Karpas-422 (cell line): ENCODE results near the gene MDN1. TPM values are rescaled to one million over a fixed set of nuclear protein-coding genes. Genes with fewer than 3 reads are reported as not detected.

Source experiments
- DNase-seq: peaks from one replicate; pipeline ENCODE4 v3.0.0-alpha.2; 2015
- H2AFZ ChIP-seq: fragments of 200-600 bp; sonication (generic); 2 replicates; pipeline ENCODE4 v1.6.1; 2014; ENCODE audit warnings: antibody characterized with exemption, low read length, mixed read lengths
- H3K27ac ChIP-seq: fragments of 200-600 bp; sonication (generic); 2 replicates; pipeline ENCODE4 v1.5.1; 2014; ENCODE audit warnings: mild to moderate bottlenecking, low read length, moderate library complexity
- H3K27me3 ChIP-seq: fragments of 200-600 bp; sonication (generic); 2 replicates; pipeline ENCODE4 v1.6.1; 2014; ENCODE audit warnings: low read length, mixed read lengths
- H3K36me3 ChIP-seq: fragments of 200-600 bp; sonication (generic); 2 replicates; pipeline ENCODE4 v1.6.1; 2014; ENCODE audit warnings: low read length, mixed read lengths; ENCODE audit not compliant: insufficient read depth
- H3K4me1 ChIP-seq: fragments of 200-600 bp; sonication (generic); 2 replicates; pipeline ENCODE4 v1.6.1; 2014; ENCODE audit warnings: mild to moderate bottlenecking, low read length, mixed read lengths
- H3K4me2 ChIP-seq: fragments of 200-600 bp; sonication (generic); 2 replicates; pipeline ENCODE4 v1.6.1; 2014; ENCODE audit warnings: low read length, low read depth, mild to moderate bottlenecking; ENCODE audit not compliant: poor library complexity, severe bottlenecking
- H3K4me3 ChIP-seq: fragments of 200-600 bp; sonication (generic); 2 replicates; pipeline ENCODE4 v1.5.1; 2014; ENCODE audit warnings: mild to moderate bottlenecking, antibody characterized with exemption, low read length, mixed read lengths
- H3K79me2 ChIP-seq: fragments of 200-600 bp; sonication (generic); 2 replicates; pipeline ENCODE4 v1.6.1; 2014; ENCODE audit warnings: mild to moderate bottlenecking, low read length, mixed read lengths
- H3K9ac ChIP-seq: fragments of 200-600 bp; sonication (generic); 2 replicates; pipeline ENCODE4 v1.6.0; 2014; ENCODE audit warnings: low read length
- H3K9me2 ChIP-seq: fragments of 200-600 bp; sonication (generic), shearing (Covaris generic); replicated peaks from 2 replicates; pipeline ENCODE4 v1.6.0; 2014; ENCODE audit warnings: mild to moderate bottlenecking, low read length, moderate library complexity; ENCODE audit not compliant: insufficient read depth
- H3K9me3 ChIP-seq: fragments of 300-700, 200-600 bp; sonication (generic); 2 replicates; pipeline ENCODE4 v1.6.1; 2014; ENCODE audit warnings: low read length, mixed read lengths
- H4K20me1 ChIP-seq: fragments of 200-600 bp; sonication (generic); 2 replicates; pipeline ENCODE4 v1.6.1; 2014; ENCODE audit warnings: mild to moderate bottlenecking, antibody characterized with exemption, low read length, low read depth; ENCODE audit not compliant: insufficient read depth
- total RNA-seq: library from RNA; depleted of rRNA; stranded (reverse); fragments of >200 nt; shearing (Covaris generic); gene quantifications from 2 replicates; pipeline ENCODE4 v1.2.3, GENCODE V29; 2014; ENCODE audit warnings: low replicate concordance

The MDN1 gene
- total RNA-seq, 1 experiment from 2014 or later, result 42.0 TPM

DNA sequence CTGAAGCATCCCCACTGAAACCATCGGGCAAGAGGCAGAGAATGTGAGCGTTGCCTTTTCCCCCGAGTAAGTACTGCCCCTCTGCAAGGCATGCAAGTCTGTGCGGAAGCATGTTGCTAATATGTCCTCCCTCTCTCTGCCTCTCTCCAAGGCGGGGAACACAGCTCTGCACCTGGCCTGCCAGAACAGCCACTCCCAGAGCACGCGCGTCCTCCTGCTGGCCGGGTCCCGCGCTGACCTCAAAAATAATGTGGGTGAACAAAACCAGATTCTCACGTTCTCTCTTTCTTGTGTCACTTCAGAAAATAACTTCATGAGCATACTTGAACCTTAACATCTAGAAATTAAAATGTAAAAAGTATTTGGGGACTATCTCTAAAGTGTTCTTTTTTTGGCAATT lies 207.5 kb downstream of the MDN1 start:
- H4K20me1 ChIP-seq, result no peaks in the 10 kb centered on the region
- no peak for DNase-seq
- H3K4me3 ChIP-seq, result no peak overlapping the region
- no peaks in the 10 kb centered on the region for H3K36me3 ChIP-seq
- H3K27ac ChIP-seq, result no peak overlapping the region
- no peak overlapping the region for H2AFZ ChIP-seq
- no peaks in the 10 kb centered on the region for H3K4me1 ChIP-seq
- no peak overlapping the region for H3K4me2 ChIP-seq
- no peaks in the 10 kb centered on the region for H3K9me2 ChIP-seq
- no peaks in the 10 kb centered on the region for H3K27me3 ChIP-seq
- H3K79me2 ChIP-seq, result no peaks in the 10 kb centered on the region
- H3K9me3 ChIP-seq, result no peaks in the 10 kb centered on the region
- H3K9ac ChIP-seq, result no peak overlapping the region

DNA sequence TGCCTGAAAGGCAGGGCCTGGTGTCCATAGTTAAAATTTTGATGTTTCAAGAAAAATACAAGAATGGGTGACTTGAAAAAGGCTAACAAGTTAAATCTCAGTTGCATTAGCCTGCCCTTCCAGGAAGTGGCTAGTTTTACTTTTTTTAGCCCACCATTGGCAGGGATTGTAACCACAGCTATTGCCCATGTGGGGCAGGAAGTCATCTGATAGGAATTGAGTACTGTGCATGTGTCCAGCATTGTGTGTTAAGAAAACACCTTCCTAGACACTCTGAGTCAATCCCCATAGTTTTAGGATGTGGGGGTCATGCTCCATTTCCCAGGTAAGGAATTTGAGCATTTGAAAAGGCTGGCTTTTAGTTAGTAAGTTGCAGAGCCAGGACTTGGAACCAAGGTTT lies 207.9 kb downstream of the MDN1 start:
- Histone ChIP-seq H3K9me2 (no peaks in the 10 kb centered on the region), H2AFZ (no peak overlapping the region)
- no peak for DNase-seq

GRCh38 chr6:89610149-89610642 lies 209.4 kb downstream of the MDN1 start:
- no peaks in the 10 kb centered on the region for H3K27me3 ChIP-seq
- no peaks in the 10 kb centered on the region for H3K36me3 ChIP-seq
- H3K9me3 ChIP-seq, result no peaks in the 10 kb centered on the region
- DNase-seq, result peak; percentile 87
- no peak overlapping the region for H3K4me2 ChIP-seq
- H3K9me2 ChIP-seq, result no peaks in the 10 kb centered on the region
- H3K79me2 ChIP-seq, result no peaks in the 10 kb centered on the region
- H3K9ac ChIP-seq, result no peak overlapping the region
- H2AFZ ChIP-seq, result no peak overlapping the region
- no peak overlapping the region for H3K27ac ChIP-seq
- no peak overlapping the region for H3K4me3 ChIP-seq
- no peaks in the 10 kb centered on the region for H3K4me1 ChIP-seq
- no peaks in the 10 kb centered on the region for H4K20me1 ChIP-seq

More for the DNA sequence above, 207.9 kb downstream of the MDN1 start:
- Histone ChIP-seq H3K9ac (no peak overlapping the region), H4K20me1 (no peaks in the 10 kb centered on the region), H3K79me2 (no peaks in the 10 kb centered on the region), H3K27me3 (no peaks in the 10 kb centered on the region), H3K4me1 (no peaks in the 10 kb centered on the region), H3K4me2 (no peak overlapping the region), H3K4me3 (no peak overlapping the region), H3K9me3 (no peaks in the 10 kb centered on the region), H3K27ac (no peak overlapping the region), H3K36me3 (no peaks in the 10 kb centered on the region)

- Histone ChIP-seq H2AFZ (no peak overlapping the region), H3K27me3 (no peaks in the 10 kb centered on the region), H3K36me3 (no peaks in the 10 kb centered on the region), H3K9me3 (no peaks in the 10 kb centered on the region), H3K79me2 (no peaks in the 10 kb centered on the region), H4K20me1 (no peaks in the 10 kb centered on the region), H3K27ac (no peak overlapping the region), H3K4me3 (no peak overlapping the region), H3K9ac (no peak overlapping the region), H3K4me1 (no peaks in the 10 kb centered on the region), H3K9me2 (no peaks in the 10 kb centered on the region), H3K4me2 (no peak overlapping the region)
- no peak for DNase-seq
These were observed 213.7 kb downstream of the MDN1 start for GRCh38 chr6:89605861-89606260.

DNA sequence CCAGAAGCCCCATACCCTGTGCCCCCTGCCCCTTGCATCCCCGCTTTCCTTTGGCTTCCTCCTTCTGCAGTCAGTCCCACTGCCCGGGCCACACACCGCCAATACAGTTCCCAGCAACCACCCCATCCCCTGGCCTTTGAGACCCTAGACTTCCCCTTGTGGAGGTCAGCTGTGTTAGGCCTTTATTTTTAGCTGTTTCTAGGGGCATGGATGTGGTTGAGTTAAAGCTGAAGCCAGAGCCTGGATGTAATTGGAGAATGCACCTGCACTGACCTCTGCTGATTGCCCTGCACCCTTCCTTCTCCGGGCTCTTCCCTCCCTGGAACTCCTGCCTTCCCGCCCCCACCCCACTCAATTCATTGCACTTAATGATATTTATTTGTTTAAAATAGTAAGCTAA lies 214.9 kb downstream of the MDN1 start:
- no peak overlapping the region for H3K9ac ChIP-seq
- no peaks in the 10 kb centered on the region for H3K9me3 ChIP-seq
- H2AFZ ChIP-seq, result no peak overlapping the region

DNA sequence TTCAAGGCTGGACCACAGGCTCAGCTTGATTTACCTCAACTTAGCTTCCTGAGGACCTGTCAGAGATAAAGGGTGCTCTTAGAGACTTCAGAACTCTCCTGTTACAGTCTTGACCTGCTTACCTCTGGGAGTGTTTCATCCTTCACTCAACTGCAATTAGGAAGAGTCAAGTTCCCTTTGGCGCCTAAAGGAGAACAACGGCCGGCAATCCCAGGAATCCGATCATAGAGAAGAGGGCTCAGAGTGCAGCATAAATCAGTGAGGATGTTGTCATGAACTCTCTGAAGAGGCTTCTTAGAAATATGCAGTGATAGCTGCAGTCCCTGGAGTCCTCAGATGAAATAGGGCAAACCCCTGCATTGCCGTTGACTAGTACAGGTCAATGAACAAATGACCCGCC lies 217.4 kb downstream of the MDN1 start:
- H3K36me3 ChIP-seq, result no peaks in the 10 kb centered on the region
- no peak for DNase-seq
- no peaks in the 10 kb centered on the region for H3K9me2 ChIP-seq
- no peaks in the 10 kb centered on the region; the same call in 1 of the 2 replicates for H3K27me3 ChIP-seq
- H3K4me1 ChIP-seq, result no peaks in the 10 kb centered on the region
- no peak overlapping the region for H2AFZ ChIP-seq
- H3K27ac ChIP-seq, result no peak overlapping the region
- H3K9ac ChIP-seq, result no peak overlapping the region
- no peak overlapping the region for H3K4me2 ChIP-seq
- H3K79me2 ChIP-seq, result no peaks in the 10 kb centered on the region
- no peak overlapping the region for H3K4me3 ChIP-seq
- no peaks in the 10 kb centered on the region for H3K9me3 ChIP-seq
- H4K20me1 ChIP-seq, result no peaks in the 10 kb centered on the region

More for the DNA sequence above, 214.9 kb downstream of the MDN1 start:
- Histone ChIP-seq H3K27ac (no peak overlapping the region), H3K79me2 (no peaks in the 10 kb centered on the region), H3K36me3 (no peaks in the 10 kb centered on the region), H4K20me1 (no peaks in the 10 kb centered on the region), H3K27me3 (no peaks in the 10 kb centered on the region), H3K4me3 (no peak overlapping the region), H3K4me1 (no peaks in the 10 kb centered on the region), H3K4me2 (no peak overlapping the region), H3K9me2 (no peaks in the 10 kb centered on the region)
- DNase-seq, result no peak

DNA sequence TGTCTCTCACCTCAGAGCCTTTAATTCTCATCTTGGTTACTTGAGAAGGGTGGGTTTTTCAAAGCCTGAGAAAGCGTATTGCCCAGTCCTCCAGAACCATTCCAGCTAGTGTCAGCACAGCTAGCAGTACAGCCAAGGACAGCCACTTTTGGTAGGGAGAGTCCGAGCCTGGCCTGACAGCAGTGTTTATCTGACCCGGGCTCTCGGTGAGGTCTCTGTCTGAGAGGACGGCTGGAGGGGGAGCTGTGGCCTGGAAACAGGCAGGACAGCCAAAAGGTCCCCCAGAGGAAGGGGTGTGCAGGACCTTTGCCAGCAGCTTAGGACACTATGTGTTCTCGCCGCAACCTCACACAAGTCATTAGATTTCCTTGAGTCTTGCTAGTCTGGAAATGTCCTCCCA lies 219.9 kb downstream of the MDN1 start:
- no peak for DNase-seq
- Histone ChIP-seq H3K27ac (no peak overlapping the region), H3K4me1 (no peaks in the 10 kb centered on the region), H3K4me2 (no peak overlapping the region), H3K36me3 (no peaks in the 10 kb centered on the region), H2AFZ (no peak overlapping the region), H3K4me3 (no peak overlapping the region), H3K9ac (no peak overlapping the region), H3K79me2 (no peaks in the 10 kb centered on the region), H4K20me1 (no peaks in the 10 kb centered on the region), H3K9me3 (no peaks in the 10 kb centered on the region), H3K9me2 (no peaks in the 10 kb centered on the region), H3K27me3 (no peaks in the 10 kb centered on the region; the same call in 1 of the 2 replicates)

DNA sequence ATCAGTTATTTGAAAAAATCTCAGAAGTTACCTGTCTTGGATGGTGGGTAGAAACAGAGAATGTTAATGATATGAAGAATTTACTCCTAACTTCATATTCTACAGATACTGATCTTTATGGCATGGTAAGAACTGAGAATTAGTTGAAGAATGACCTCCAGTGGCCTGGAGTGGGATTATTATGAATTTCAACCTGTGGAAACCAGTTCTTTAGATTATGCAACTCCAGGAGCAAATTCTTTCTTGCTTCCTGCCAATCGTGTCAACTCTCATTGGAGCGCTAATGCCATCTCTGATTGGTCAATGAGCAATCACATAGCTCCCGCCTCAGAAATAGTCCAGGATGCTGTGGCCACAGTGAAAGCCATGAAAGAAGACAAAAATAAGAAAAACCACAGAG lies 221.6 kb downstream of the MDN1 start:
- Histone ChIP-seq H3K4me2 (no peak overlapping the region), H3K4me3 (no peak overlapping the region)
- DNase-seq, result peak; percentile 51

GRCh38 chr6:89597372-89597771 lies 222.2 kb downstream of the MDN1 start:
- Histone ChIP-seq H3K9ac (no peak overlapping the region), H3K4me3 (no peak overlapping the region), H3K36me3 (no peaks in the 10 kb centered on the region), H3K9me3 (no peaks in the 10 kb centered on the region), H4K20me1 (no peaks in the 10 kb centered on the region), H3K9me2 (no peaks in the 10 kb centered on the region), H3K4me2 (no peak overlapping the region), H2AFZ (no peak overlapping the region), H3K4me1 (no peaks in the 10 kb centered on the region), H3K27me3 (no peaks in the 10 kb centered on the region; the same call in 1 of the 2 replicates), H3K27ac (no peak overlapping the region), H3K79me2 (no peaks in the 10 kb centered on the region)
- DNase-seq, result no peak

More for the DNA sequence above, 221.6 kb downstream of the MDN1 start:
- no peak overlapping the region for H3K27ac ChIP-seq
- H3K27me3 ChIP-seq, result no peaks in the 10 kb centered on the region; the same call in 1 of the 2 replicates
- no peak overlapping the region for H3K9ac ChIP-seq
- H3K9me2 ChIP-seq, result no peaks in the 10 kb centered on the region
- H4K20me1 ChIP-seq, result no peaks in the 10 kb centered on the region
- no peak overlapping the region for H2AFZ ChIP-seq
- H3K9me3 ChIP-seq, result no peaks in the 10 kb centered on the region
- H3K4me1 ChIP-seq, result no peaks in the 10 kb centered on the region
- H3K36me3 ChIP-seq, result no peaks in the 10 kb centered on the region
- H3K79me2 ChIP-seq, result no peaks in the 10 kb centered on the region
